ENCODE data around the gene PRRX2. TPM values are rescaled to one million over a fixed set of nuclear protein-coding genes. Genes with fewer than 3 reads are reported as not detected.

Gene PRRX2
- total and polyA plus RNA-seq, 2 experiments from 2014 or later: 9.7 to 23.0 TPM

DNA sequence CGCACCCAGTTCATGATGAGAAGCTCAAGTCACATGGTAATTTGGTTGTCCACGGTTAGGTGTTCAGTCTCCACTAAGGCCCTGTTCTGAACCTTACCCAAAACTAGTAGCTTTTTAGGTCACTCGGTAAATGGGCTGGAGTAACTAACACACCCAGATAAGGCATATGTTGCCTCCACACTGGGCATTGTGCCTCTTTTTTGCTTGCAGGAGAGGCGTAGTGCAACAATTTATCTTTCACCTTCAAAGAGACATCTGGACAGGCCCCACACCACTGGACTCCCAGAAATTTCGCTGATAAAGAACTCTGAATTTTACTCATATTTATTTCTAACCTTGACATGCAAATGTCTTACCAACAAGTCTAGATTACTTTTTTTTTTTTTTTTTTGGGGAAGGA lies 104.2 kb downstream of the PRRX2 start:
- no peak for DNase-seq (ENCODE audit: low spot score)
- H3K9me2 ChIP-seq (replicated peaks; ENCODE audit: insufficient read depth): no peaks in the 10 kb centered on the region
- no peak overlapping the region for H2AFZ ChIP-seq
- no peaks in the 10 kb centered on the region for H3K79me2 ChIP-seq
- H3K4me3 ChIP-seq: no peak overlapping the region
- WGBS (ENCODE audit: low lambda C conversion rate, missing lambda C conversion rate): 89% methylated on average over 5 of the region's 5 CpGs
- H3K9me3 ChIP-seq (ENCODE audit: low read depth): no peaks in the 10 kb centered on the region
- TF ChIP-seq, protein P1, sequence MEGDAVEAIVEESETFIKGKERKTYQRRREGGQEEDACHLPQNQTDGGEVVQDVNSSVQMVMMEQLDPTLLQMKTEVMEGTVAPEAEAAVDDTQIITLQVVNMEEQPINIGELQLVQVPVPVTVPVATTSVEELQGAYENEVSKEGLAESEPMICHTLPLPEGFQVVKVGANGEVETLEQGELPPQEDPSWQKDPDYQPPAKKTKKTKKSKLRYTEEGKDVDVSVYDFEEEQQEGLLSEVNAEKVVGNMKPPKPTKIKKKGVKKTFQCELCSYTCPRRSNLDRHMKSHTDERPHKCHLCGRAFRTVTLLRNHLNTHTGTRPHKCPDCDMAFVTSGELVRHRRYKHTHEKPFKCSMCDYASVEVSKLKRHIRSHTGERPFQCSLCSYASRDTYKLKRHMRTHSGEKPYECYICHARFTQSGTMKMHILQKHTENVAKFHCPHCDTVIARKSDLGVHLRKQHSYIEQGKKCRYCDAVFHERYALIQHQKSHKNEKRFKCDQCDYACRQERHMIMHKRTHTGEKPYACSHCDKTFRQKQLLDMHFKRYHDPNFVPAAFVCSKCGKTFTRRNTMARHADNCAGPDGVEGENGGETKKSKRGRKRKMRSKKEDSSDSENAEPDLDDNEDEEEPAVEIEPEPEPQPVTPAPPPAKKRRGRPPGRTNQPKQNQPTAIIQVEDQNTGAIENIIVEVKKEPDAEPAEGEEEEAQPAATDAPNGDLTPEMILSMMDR (IDR thresholded peaks at IDR 0.05; ENCODE audit: poor library complexity): no peak
- TF ChIP-seq EZH2 (IDR thresholded peaks at IDR 0.05; ENCODE audit: borderline replicate concordance) (no peak), EZH2phosphoT487 (IDR thresholded peaks at IDR 0.05; ENCODE audit: low read depth, severe bottlenecking, unreplicated experiment) (no peak)
- H3K4me2 ChIP-seq: no peak overlapping the region
- H4K20me1 ChIP-seq (ENCODE audit: insufficient read depth, poor library complexity, severe bottlenecking): no peaks in the 10 kb centered on the region
- H3K27ac ChIP-seq: no peak overlapping the region
- no peaks in the 10 kb centered on the region for H3K36me3 ChIP-seq (replicated peaks; ENCODE audit: insufficient read depth, low read depth)
- H3K27me3 ChIP-seq: no peaks in the 10 kb centered on the region
- H3K4me1 ChIP-seq (ENCODE audit: insufficient read depth): no peaks in the 10 kb centered on the region

DNA sequence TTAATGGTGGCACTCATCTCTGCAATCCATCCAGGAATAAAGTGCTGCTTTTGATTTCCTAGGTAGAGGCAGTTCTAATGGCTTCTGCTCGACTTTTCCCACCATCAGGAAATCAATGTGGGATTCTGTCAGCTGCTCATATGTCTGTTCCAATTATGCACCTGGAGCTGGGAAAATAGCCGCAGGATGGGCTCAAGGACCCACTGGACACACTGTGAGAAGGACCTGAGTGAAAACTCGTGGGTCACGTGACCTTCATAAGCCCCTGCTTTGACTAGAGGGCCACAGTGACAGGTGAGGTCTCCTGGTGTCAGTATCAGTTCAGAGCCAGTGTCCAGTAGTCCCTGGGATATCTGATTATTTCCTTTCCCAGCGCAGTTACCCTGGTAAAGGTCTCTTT lies 105.3 kb downstream of the PRRX2 start:
- no peaks in the 10 kb centered on the region for H3K27me3 ChIP-seq
- no peak for TF ChIP-seq EZH2phosphoT487 (IDR thresholded peaks at IDR 0.05; ENCODE audit: low read depth, severe bottlenecking, unreplicated experiment)
- no peak for TF ChIP-seq EZH2 (IDR thresholded peaks at IDR 0.05; ENCODE audit: borderline replicate concordance)
- TF ChIP-seq, protein P1 (IDR thresholded peaks at IDR 0.05; ENCODE audit: poor library complexity): no peak
- no peak overlapping the region for H3K4me2 ChIP-seq
- H2AFZ ChIP-seq: no peak overlapping the region
- WGBS (ENCODE audit: low lambda C conversion rate, missing lambda C conversion rate): 89% methylated on average over 5 of the region's 5 CpGs
- DNase-seq (ENCODE audit: low spot score): no peak
- H3K79me2 ChIP-seq: no peaks in the 10 kb centered on the region
- no peak overlapping the region for H3K27ac ChIP-seq
- H3K9me2 ChIP-seq (replicated peaks; ENCODE audit: insufficient read depth): no peaks in the 10 kb centered on the region
- H3K36me3 ChIP-seq (replicated peaks; ENCODE audit: insufficient read depth, low read depth): no peaks in the 10 kb centered on the region
- H3K9me3 ChIP-seq (ENCODE audit: low read depth): no peaks in the 10 kb centered on the region
- H4K20me1 ChIP-seq (ENCODE audit: insufficient read depth, poor library complexity, severe bottlenecking): no peaks in the 10 kb centered on the region
- H3K4me1 ChIP-seq (ENCODE audit: insufficient read depth): no peaks in the 10 kb centered on the region
- H3K4me3 ChIP-seq: no peak overlapping the region

Other genes with a start within 250 kb of the PRRX2 start
- gene C9orf50, start 44.5 kb upstream of the PRRX2 start, total RNA-seq: not detected in 2 replicates
- gene C9orf50, start 44.5 kb upstream of the PRRX2 start, polyA plus RNA-seq: 0.86 TPM in 1 of 2 replicates, not detected in the other
- 20.8 and 32.5 TPM in 2 replicates for gene NTMT1, start 39.5 kb upstream of the PRRX2 start, total RNA-seq
- gene NTMT1, start 39.5 kb upstream of the PRRX2 start, polyA plus RNA-seq: 66.9 and 81.4 TPM in 2 replicates
- 10.5 and 14.2 TPM in 2 replicates for gene ASB6, start 23.5 kb upstream of the PRRX2 start, total RNA-seq
- 10.7 and 15.5 TPM in 2 replicates for gene ASB6, start 23.5 kb upstream of the PRRX2 start, polyA plus RNA-seq
- 17.1 and 26.4 TPM in 2 replicates for gene PTGES, start 87.4 kb downstream of the PRRX2 start, total RNA-seq
- 94.9 and 103 TPM in 2 replicates for gene PTGES, start 87.4 kb downstream of the PRRX2 start, polyA plus RNA-seq
- 28.1 and 34.6 TPM in 2 replicates for gene TOR1B, start 137.5 kb downstream of the PRRX2 start, total RNA-seq
- gene TOR1B, start 137.5 kb downstream of the PRRX2 start, polyA plus RNA-seq: 7.7 and 11.5 TPM in 2 replicates
- gene TOR1A, start 158.5 kb downstream of the PRRX2 start, total RNA-seq: 38.7 and 44.8 TPM in 2 replicates
- 40.2 and 50.4 TPM in 2 replicates for gene TOR1A, start 158.5 kb downstream of the PRRX2 start, polyA plus RNA-seq
- gene C9orf78, start 169.6 kb downstream of the PRRX2 start, total RNA-seq: 43.8 and 48.3 TPM in 2 replicates
- 47.9 and 48.6 TPM in 2 replicates for gene C9orf78, start 169.6 kb downstream of the PRRX2 start, polyA plus RNA-seq
- 10.6 and 11.2 TPM in 2 replicates for gene USP20, start 169.8 kb downstream of the PRRX2 start, total RNA-seq
- 25.3 and 29.0 TPM in 2 replicates for gene USP20, start 169.8 kb downstream of the PRRX2 start, polyA plus RNA-seq